PC-9 (cell line): ENCODE measurements around the gene HADH.

ENCODE experiments used
- CTCF ChIP-seq: fragments of 200-600 bp; sonication (generic); conservative IDR thresholded peaks from 2 replicates; pipeline ENCODE4 v1.6.1; 2017; ENCODE audit warnings: mixed run types, antibody characterized with exemption, mild to moderate bottlenecking, moderate library complexity
- EZH2 ChIP-seq: fragments of 200-600 bp; sonication (generic); IDR thresholded peaks from 2 replicates; pipeline ENCODE4 v1.8.0; 2017; ENCODE audit warnings: antibody characterized with exemption, low read depth

- TF ChIP-seq CTCF: no peak
- TF ChIP-seq EZH2: no peak
Measured at GRCh38 chr4:108036213-108036612, 46.5 kb downstream of the HADH start.
